Frontal cortex (tissue), 4 donors: ENCODE results near the gene SDK1. TPM values are rescaled to one million over a fixed set of nuclear protein-coding genes. Genes with fewer than 3 reads are reported as not detected.

Experiments used
- DNase-seq, 2 donors: peaks; one replicate each; pipeline ENCODE4 v3.0.0; 2012; ENCODE audit warnings: low spot score in 2 of 2
- FAIRE-seq: peaks from 2 replicates; lab custom pipeline; 2012; peaks lifted over from hg19 to GRCh38; lab: Jason Lieb, UNC
- total RNA-seq: library from RNA; depleted of rRNA; stranded (reverse); fragments of >200 nt; gene quantifications from one replicate; pipeline ENCODE4 v1.2.3, GENCODE V29; 2014
- donor health status: control.
- donor health status: control.
- donor health status: control.

The SDK1 gene, protein sequence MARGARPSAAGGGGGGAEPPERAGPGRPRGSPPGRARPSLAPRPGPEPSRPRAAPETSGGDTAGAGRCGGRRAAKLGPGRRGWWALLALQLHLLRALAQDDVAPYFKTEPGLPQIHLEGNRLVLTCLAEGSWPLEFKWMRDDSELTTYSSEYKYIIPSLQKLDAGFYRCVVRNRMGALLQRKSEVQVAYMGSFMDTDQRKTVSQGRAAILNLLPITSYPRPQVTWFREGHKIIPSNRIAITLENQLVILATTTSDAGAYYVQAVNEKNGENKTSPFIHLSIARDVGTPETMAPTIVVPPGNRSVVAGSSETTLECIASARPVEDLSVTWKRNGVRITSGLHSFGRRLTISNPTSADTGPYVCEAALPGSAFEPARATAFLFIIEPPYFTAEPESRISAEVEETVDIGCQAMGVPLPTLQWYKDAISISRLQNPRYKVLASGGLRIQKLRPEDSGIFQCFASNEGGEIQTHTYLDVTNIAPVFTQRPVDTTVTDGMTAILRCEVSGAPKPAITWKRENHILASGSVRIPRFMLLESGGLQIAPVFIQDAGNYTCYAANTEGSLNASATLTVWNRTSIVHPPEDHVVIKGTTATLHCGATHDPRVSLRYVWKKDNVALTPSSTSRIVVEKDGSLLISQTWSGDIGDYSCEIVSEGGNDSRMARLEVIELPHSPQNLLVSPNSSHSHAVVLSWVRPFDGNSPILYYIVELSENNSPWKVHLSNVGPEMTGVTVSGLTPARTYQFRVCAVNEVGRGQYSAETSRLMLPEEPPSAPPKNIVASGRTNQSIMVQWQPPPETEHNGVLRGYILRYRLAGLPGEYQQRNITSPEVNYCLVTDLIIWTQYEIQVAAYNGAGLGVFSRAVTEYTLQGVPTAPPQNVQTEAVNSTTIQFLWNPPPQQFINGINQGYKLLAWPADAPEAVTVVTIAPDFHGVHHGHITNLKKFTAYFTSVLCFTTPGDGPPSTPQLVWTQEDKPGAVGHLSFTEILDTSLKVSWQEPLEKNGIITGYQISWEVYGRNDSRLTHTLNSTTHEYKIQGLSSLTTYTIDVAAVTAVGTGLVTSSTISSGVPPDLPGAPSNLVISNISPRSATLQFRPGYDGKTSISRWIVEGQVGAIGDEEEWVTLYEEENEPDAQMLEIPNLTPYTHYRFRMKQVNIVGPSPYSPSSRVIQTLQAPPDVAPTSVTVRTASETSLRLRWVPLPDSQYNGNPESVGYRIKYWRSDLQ (N-terminal part only)
- 33.0 TPM for total RNA-seq

DNA sequence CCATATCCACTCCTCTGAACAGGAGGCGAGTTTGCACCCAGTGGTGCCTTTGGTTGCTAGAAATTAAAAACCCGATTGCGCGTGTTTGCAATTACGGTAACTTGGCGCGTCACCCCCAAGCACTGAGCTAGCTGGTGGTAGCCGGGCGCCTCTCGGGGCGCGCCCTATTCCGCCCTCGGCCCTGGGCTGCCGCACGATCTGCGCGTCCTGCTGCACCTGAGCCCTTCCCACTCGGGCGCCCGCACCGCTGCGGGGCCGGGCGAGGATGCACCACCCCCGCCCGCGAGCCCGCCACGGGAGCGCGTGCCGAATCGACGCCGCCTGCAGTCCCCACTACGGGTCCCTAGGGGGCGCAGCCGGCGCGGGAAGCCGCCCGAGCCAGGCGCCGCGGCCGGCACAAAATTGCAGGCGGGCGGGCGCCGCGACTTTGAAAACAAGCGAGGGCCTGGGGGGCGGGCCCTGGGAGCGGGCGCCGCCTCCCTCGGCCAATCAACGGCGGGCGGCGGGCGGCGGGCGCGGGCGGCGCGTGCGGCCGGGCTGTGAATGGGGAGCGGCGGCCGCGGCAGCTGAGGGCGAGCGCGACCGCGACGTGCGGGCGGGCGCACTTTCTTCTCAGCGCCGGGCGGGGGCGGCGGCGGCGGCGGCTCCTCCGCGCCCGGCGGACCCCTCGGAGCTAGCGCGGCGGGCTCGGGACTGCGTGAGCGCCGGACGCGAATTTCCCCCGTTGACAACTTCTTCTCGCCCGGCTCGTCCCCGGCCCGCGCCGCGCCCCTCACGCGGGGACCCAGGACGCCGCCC lies at the start of gene SDK1:
SDK1 (plus strand) TSS at position 602 of the 798 bp plus-strand sequence. CDS start 335 bp downstream, outside the sequence.
- no peak for FAIRE-seq

DNA sequence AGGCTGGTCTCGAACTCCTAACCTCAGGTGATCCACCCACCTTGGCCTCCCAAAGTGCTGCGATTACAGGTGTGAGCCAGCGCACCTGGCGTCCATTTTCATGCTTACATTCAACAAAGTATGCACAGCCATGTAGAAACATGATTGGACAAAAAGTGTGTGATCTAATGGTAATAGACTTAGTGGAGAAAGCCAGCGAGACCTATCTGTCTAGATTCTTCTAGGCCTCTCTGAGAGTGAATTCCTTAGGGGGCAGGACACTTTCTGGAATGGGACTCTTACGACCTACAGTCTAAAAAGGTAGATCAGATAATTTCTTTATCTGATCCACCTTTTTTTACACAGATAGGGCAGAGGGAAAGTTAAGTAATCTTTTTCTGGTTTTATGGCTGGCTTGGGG lies 46.3 kb upstream of the SDK1 start:
- FAIRE-seq (no peak), DNase-seq (no peak)

More for the DNA sequence above, at the start of gene SDK1:
- DNase-seq, result peak; percentile 88 to 91

GRCh38 chr7:3259711-3260400 lies 41.2 kb upstream of the SDK1 start:
- FAIRE-seq (no peak), DNase-seq (no peak)

- DNase-seq (no peak), FAIRE-seq (no peak)
Observed at GRCh38 chr7:3260401-3260715, 40.7 kb upstream of the SDK1 start.

DNA sequence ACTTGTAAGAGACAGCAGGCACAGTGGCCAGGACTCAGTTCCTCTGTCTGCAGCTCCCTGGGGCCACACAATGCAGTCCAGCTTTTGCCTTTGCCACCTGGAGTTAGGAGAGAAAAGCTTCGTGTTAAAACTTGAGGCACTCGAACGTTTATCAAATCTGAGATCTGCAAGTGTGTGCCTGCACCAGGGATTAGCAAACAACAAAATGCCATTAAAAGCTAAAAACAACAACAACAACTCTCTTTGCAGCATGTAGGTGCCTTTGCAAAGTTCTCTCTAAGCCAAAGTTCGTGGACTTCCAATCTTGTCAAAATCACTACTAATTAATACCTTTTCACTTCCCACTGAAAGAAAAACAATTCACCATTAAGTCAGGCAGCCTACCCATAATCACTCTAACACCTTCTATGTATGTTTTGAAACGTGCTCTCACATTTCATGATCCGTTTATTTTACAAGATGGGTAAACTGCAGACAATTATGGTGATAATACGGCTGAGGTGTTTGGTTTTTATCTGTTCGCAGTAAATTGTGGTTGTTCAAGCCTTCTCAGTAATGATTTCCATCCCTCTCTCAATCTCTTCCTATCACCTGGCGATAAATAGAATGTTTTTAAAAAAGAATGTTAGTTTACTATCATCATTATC lies 36.2 kb upstream of the SDK1 start:
- no peak for FAIRE-seq
- DNase-seq, result no peak

DNA sequence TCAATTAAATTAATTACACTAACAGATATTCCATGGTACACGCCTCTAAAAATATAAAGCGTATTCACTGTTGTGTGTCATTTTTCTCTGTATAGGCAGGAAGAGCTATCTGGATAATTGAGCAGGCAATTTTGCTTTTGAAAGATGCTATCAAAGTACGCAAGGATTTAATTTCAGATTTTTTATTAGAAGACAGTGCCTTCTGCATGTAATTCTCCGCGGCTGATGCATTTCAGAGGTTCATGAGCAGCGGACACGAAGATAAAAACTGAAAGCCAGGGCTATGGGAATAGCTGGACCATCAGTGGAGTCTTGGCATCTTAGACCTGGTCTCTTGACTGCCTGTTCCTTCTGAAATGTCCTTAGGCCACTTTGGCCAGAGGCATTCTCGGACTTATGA lies 35.7 kb upstream of the SDK1 start:
- no peak for DNase-seq
- FAIRE-seq, result no peak

GRCh38 chr7:3266240-3266639 lies 34.8 kb upstream of the SDK1 start:
- DNase-seq (no peak), FAIRE-seq (no peak)

DNA sequence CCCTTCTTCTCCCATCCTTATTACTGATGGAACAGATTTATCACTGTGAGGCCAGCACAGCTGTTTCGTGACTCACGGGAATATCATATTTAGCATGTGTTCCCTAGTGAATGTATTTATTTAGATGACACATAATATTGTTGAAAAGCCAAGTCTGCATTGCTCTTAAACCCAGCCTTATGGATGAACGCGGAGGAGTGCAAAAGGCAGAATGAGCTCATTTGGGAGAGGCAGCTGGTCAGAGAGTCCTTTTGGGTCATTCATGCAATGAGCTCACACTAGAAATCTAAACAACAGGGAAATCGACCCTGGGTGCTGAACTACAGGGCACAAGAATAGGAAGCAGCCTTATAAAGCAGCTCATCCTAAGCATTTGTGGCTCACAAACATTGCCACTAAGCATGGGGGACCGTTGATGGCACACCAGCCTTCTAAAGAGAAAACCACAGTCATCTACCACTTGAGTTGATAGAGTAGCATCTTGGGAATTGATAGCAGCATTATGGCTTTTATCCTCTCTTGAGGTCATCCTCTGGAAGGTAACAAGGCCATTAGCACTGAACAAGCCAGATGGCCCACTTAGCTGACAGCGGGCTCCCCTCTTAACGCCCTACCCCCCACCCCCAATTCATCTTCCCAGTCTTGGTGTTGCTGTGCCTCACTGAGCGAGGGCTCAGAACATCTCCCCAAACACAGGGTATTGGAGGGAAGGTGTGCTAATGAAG lies 32.9 kb upstream of the SDK1 start:
- no peak for FAIRE-seq
- DNase-seq, result no peak

DNA sequence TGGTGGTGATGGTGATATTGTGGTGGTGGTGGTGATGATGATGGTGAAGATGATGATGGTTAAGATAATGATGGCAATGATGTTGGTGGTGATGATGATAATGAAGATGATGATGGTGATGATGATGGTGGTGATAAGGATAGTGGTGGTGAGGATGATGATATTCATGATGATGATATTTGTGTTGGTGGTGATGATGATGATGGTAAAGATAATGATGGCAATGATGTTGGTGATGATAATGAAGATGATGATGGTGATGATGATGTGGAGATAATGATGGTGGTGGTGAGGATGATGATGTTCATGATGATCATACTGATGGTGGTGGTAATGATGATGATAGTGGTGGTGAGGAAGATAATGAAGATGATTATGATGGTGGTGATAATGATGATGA lies 30.7 kb upstream of the SDK1 start:
- FAIRE-seq, result no peak

GRCh38 chr7:3271298-3271697 lies 29.8 kb upstream of the SDK1 start:
- FAIRE-seq, result no peak
- DNase-seq, result no peak

More for the DNA sequence above, 30.7 kb upstream of the SDK1 start:
- no peak for DNase-seq

DNA sequence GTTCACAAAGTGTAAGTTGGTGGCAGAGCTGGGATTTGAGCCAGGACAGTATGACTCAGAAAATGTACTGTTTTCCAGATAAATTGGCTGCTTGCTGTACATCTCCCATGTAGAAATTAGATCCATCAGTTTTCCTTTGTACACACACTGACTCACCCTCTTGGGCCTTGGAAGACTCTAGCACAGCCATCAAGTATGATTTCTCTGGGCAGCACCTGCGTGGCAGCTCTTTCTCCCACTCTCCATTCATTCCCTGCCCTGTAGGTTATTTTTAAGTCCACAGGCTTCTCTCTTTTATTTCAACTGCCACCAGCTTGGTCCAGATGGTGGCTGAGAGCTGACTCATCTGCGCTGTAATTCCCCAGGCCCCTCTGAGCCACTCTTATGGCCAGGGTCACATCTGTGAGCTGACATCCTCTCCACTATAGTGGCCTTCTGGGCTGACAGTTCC lies 28.3 kb upstream of the SDK1 start:
- FAIRE-seq, result no peak

DNA sequence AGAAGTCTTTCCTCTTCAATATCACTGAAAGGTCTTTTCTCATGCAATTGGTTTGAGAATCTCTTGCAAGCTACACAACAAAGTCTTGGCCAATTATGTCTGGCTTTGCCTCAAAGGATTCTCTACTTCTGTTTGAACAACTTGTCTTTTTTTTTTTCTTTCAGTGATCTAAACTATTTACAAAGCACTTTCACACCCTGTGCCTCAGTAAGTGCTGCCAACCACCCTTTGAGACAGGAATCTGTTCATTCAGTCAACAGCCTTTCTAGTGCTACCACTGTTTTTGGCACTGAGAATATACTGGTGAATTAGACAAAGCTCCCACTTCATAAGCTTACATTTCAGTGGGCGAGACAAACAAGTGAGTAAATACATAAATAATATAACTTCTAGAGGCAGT lies 26.9 kb upstream of the SDK1 start:
- FAIRE-seq (no peak), DNase-seq (no peak)

More for the DNA sequence above, 28.3 kb upstream of the SDK1 start:
- DNase-seq, result no peak

DNA sequence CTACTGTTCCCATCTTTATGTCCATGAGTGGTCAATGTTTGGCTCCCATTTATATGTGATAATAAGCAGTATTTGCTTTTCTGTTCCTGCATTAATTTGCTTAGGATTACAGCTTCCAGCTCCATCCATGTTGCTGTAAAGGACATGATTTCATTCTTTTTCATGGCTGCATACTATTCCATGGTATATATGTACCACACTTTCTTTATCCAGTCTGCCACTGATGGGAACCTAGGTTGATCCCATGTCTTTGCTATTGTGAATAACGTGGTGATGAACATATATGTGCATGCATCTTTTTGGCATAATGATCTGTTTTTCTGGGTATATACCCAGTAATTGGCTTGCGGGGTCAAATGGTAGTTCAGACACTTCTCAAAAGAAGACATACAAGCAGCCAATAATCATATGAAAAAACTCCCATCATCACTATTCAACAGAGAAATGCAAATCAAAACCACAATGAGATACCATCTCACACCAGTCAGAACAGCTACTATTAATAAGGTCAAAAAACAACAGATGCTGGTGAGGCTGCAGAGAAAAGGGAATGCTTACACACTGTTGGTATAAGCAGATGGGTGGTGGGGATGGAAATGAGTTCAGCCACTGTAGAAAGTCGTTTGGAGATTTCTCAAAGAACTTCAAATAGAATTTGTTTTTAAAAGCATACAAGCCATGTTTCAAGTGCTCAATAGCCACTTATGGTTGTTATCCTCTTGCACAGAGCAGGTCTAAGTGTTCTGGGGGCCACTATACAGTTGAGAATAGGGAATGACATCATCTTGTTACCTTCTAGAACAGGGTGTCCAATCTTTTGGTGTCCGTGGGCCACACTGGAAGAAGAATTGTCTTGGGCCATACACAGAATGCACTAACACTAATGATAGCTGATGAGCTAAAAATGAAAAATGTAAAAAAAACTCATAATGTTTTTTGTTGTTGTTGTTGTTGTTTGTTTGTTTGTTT lies 23.2 kb upstream of the SDK1 start:
- DNase-seq (no peak), FAIRE-seq (no peak)

GRCh38 chr7:3279147-3279818 lies 21.8 kb upstream of the SDK1 start:
- DNase-seq (no peak), FAIRE-seq (no peak)

GRCh38 chr7:3280445-3280844 lies 20.6 kb upstream of the SDK1 start:
- DNase-seq (no peak), FAIRE-seq (no peak)
